HepG2 (cell line): ENCODE data around the gene FBXO10. TPM values are rescaled to one million over a fixed set of nuclear protein-coding genes. Genes with fewer than 3 reads are reported as not detected.

ENCODE experiments used
- CBX2 ChIP-seq, 2 experiments: fragments of 200-600 bp in 1 of 2; sonication (generic); formaldehyde crosslinking in 1 of 2; IDR thresholded peaks; 2 replicates each; pipeline versions ENCODE4 v1.7.0 to v1.8.1; 2018 to 2022; ENCODE audit warnings: low read depth in 2 of 2, low read length in 1 of 2, mild to moderate bottlenecking in 1 of 2, missing genetic modification reagents in 1 of 2
- KDM6A ChIP-seq: IDR thresholded peaks from 2 replicates; pipeline ENCODE4 v1.6.1; 2016; ENCODE audit warnings: low read depth
- MIER3 ChIP-seq: IDR thresholded peaks from 2 replicates; pipeline ENCODE4 v1.6.1; 2016; ENCODE audit warnings: missing compliant biosample characterization, borderline replicate concordance
- NR2C2 ChIP-seq: sonication (generic); formaldehyde crosslinking; IDR thresholded peaks from 2 replicates; pipeline ENCODE4 v1.4.0; 2020; ENCODE audit warnings: missing genetic modification reagents, mild to moderate bottlenecking, moderate library complexity, borderline replicate concordance
- ZNF232 ChIP-seq: sonication (generic); formaldehyde crosslinking; IDR thresholded peaks from 2 replicates; pipeline ENCODE4 v1.4.0; 2020; ENCODE audit warnings: missing genetic modification reagents, borderline replicate concordance
- ZNF629 ChIP-seq: sonication (generic); formaldehyde crosslinking; conservative IDR thresholded peaks from 2 replicates; pipeline ENCODE4 v1.5.0; 2020; ENCODE audit warnings: missing genetic modification reagents
- ZNF670 ChIP-seq: sonication (generic); formaldehyde crosslinking; IDR thresholded peaks from 2 replicates; pipeline ENCODE4 v1.8.0; 2022; ENCODE audit warnings: mild to moderate bottlenecking, missing genetic modification reagents, borderline replicate concordance
- ZNF788 ChIP-seq: sonication (generic); formaldehyde crosslinking; IDR thresholded peaks from 2 replicates; pipeline ENCODE4 v1.5.0; 2020; ENCODE audit warnings: mild to moderate bottlenecking, missing genetic modification reagents, borderline replicate concordance
- polyA plus RNA-seq, 8 experiments: library from polyadenylated mRNA; depleted of rRNA in 3 of 8; stranded (reverse) in 7 of 8; unstranded in 1 of 8; fragments of >200 nt; fragmentation: Illumina TruSeq in 4 of 8; extraction: Trizol in 4 of 8; gene quantifications; 2 replicates each; pipeline versions ENCODE4 v1.2.1 to v1.2.3, GENCODE V29; 2011 to 2016; ENCODE audit warnings: low read depth in 4 of 8, missing spikeins in 1 of 8, mixed read lengths in 1 of 8; ENCODE audit not compliant: insufficient read depth in 1 of 8
- total RNA-seq, 5 experiments: library from RNA; depleted of rRNA; stranded (reverse); fragments of >200 nt; fragmentation: Illumina TruSeq; extraction: Trizol; gene quantifications; 2 replicates each; pipeline ENCODE4 v1.2.3, GENCODE V29; 2016; ENCODE audit warnings: low read depth in 1 of 5
- TF ChIP-seq, protein P1 (sequence below): sonication (generic); formaldehyde crosslinking; IDR thresholded peaks from 2 replicates; pipeline ENCODE4 v1.5.1; 2020; ENCODE audit warnings: mild to moderate bottlenecking, missing genetic modification reagents
- TF ChIP-seq, protein P2 (sequence below): sonication (generic); formaldehyde crosslinking; IDR thresholded peaks from 2 replicates; pipeline ENCODE4 v1.4.0; 2020; ENCODE audit warnings: missing genetic modification reagents
- TF ChIP-seq, protein P3 (sequence below): sonication (generic); formaldehyde crosslinking; IDR thresholded peaks from 2 replicates; pipeline ENCODE4 v1.5.1; 2020; ENCODE audit warnings: mild to moderate bottlenecking, moderate library complexity, missing genetic modification reagents

FBXO10 gene
- total and polyA plus RNA-seq, 2 of the 13 experiments (the other 11 are each of a cell fraction or from before 2014, with no cell fraction given): 3.1 to 5.1 TPM

DNA sequence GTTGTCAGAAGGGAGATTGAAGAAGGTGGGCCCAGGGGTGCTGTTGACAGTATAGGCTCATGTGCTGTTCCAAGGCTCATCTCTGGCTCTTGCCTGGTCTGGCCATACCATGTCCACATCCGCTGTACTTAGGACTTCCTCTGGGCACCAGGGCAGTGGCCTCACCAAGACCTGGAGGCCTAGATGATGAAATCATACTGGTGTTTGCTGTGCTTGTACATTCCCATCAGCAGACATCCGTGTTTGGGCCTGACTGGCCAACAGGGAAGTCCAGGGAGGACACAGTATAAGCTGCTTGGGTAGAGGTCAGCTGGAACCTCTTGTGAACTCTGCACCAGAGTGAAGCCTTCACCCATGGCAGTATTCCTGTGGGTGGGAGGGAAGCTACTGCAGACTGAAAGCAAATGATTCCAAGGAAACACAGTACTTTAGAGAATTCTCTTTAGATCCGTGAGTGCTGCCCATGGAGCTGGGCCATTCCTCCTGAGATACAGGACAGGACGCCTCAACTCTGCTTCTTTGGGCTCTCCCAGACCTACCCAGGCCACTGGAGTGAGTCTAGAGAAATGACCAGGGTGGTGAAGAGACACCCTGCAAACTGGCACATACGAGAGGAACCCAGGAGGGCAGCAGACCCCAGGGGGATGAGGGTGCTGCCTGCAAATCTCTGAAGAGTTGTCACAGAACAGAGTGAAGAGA is 67.9 kb downstream of the FBXO10 start (continued):
- peak; percentile 86 for TF ChIP-seq KDM6A (CRISPR knock-in tag)
- TF ChIP-seq CBX2 (IDR thresholded peaks at IDR 0.05; ENCODE audit: low read depth, low read length): no peak
- TF ChIP-seq CBX2 (CRISPR knock-in tag; IDR thresholded peaks at IDR 0.05; ENCODE audit: low read depth): 0 out of 2 replicates have a peak, but pooled peaks have one; percentile 47
- TF ChIP-seq NR2C2 (CRISPR knock-in tag): peak; percentile 91
- TF ChIP-seq ZNF232 (CRISPR knock-in tag): no peak
- TF ChIP-seq, protein P1, sequence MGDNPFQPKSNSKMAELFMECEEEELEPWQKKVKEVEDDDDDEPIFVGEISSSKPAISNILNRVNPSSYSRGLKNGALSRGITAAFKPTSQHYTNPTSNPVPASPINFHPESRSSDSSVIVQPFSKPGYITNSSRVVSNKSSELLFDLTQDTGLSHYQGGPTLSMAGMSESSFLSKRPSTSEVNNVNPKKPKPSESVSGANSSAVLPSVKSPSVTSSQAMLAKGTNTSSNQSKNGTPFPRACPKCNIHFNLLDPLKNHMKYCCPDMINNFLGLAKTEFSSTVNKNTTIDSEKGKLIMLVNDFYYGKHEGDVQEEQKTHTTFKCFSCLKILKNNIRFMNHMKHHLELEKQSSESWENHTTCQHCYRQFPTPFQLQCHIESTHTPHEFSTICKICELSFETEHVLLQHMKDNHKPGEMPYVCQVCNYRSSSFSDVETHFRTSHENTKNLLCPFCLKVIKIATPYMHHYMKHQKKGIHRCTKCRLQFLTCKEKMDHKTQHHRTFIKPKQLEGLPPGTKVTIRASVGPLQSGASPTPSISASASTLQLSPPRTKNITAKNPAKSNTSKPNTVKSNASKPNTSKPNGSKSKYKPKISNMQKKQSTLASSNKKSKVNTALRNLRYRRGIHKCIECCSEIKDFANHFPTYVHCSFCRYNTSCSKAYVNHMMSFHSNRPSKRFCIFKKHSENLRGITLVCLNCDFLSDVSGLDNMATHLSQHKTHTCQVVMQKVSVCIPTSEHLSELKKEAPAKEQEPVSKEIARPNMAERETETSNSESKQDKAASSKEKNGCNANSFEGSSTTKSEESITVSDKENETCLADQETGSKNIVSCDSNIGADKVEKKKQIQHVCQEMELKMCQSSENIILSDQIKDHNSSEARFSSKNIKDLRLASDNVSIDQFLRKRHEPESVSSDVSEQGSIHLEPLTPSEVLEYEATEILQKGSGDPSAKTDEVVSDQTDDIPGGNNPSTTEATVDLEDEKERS (CRISPR knock-in tag): peak; percentile 64; the same call in 1 of the 2 replicates
- TF ChIP-seq, protein P2, sequence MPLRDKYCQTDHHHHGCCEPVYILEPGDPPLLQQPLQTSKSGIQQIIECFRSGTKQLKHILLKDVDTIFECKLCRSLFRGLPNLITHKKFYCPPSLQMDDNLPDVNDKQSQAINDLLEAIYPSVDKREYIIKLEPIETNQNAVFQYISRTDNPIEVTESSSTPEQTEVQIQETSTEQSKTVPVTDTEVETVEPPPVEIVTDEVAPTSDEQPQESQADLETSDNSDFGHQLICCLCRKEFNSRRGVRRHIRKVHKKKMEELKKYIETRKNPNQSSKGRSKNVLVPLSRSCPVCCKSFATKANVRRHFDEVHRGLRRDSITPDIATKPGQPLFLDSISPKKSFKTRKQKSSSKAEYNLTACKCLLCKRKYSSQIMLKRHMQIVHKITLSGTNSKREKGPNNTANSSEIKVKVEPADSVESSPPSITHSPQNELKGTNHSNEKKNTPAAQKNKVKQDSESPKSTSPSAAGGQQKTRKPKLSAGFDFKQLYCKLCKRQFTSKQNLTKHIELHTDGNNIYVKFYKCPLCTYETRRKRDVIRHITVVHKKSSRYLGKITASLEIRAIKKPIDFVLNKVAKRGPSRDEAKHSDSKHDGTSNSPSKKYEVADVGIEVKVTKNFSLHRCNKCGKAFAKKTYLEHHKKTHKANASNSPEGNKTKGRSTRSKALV (CRISPR knock-in tag): peak; percentile 88
- TF ChIP-seq ZNF629 (CRISPR knock-in tag): 0 out of 2 replicates have a peak, but pooled peaks have one; percentile 43
- TF ChIP-seq, protein P3, sequence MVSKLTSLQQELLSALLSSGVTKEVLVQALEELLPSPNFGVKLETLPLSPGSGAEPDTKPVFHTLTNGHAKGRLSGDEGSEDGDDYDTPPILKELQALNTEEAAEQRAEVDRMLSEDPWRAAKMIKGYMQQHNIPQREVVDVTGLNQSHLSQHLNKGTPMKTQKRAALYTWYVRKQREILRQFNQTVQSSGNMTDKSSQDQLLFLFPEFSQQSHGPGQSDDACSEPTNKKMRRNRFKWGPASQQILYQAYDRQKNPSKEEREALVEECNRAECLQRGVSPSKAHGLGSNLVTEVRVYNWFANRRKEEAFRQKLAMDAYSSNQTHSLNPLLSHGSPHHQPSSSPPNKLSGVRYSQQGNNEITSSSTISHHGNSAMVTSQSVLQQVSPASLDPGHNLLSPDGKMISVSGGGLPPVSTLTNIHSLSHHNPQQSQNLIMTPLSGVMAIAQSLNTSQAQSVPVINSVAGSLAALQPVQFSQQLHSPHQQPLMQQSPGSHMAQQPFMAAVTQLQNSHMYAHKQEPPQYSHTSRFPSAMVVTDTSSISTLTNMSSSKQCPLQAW (CRISPR knock-in tag): peak; percentile 92
- TF ChIP-seq ZNF670 (CRISPR knock-in tag): peak; percentile 92
- TF ChIP-seq ZNF788 (CRISPR knock-in tag): peak; percentile 95
- TF ChIP-seq MIER3: peak; percentile 75; the same call in 1 of the 2 replicates
